Sciatic nerve (tissue), 2 donors: ENCODE data around the gene USP40. TPM values are rescaled to one million over a fixed set of nuclear protein-coding genes. Genes with fewer than 3 reads are reported as not detected.

Experiments used
- ATAC-seq: fragments of 200-7000 bp; cut with Tn5 transposase; one replicate; pipeline ENCODE4 v1.9.1; 2020; ENCODE audit warnings: mild to moderate bottlenecking, moderate library complexity
- DNase-seq: peaks from one replicate; pipeline ENCODE4 v3.0.0-alpha.2; 2020; ENCODE audit warnings: low spot score
- intact Hi-C: fragments of 100-400 bp; cut with DNase I; formaldehyde crosslinking; loops from one replicate; pipeline ENCODE4 v1.14.2; 2022
- total RNA-seq: library from RNA; stranded (reverse); fragmentation: NEBNext Ultra II Directional; extraction: Animal tissue kit (Norgen Biotek cat#: 25700); gene quantifications from one replicate; pipeline ENCODE4 v1.2.1, GENCODE V29; 2021
- donor health status: DM: no; HTN: no; CAD: no.
- donor health status: DM: no; HTN: no; CAD: no.

Gene USP40
- total RNA-seq, 1 donor from 2014 or later, result 61.0 TPM

- DNase-seq (peak; percentile 55), ATAC-seq (peak; percentile 9)
- intact Hi-C loops, result no loop called here
Measured at GRCh38 chr2:233480490-233481202, 85.9 kb downstream of the USP40 start.

DNA sequence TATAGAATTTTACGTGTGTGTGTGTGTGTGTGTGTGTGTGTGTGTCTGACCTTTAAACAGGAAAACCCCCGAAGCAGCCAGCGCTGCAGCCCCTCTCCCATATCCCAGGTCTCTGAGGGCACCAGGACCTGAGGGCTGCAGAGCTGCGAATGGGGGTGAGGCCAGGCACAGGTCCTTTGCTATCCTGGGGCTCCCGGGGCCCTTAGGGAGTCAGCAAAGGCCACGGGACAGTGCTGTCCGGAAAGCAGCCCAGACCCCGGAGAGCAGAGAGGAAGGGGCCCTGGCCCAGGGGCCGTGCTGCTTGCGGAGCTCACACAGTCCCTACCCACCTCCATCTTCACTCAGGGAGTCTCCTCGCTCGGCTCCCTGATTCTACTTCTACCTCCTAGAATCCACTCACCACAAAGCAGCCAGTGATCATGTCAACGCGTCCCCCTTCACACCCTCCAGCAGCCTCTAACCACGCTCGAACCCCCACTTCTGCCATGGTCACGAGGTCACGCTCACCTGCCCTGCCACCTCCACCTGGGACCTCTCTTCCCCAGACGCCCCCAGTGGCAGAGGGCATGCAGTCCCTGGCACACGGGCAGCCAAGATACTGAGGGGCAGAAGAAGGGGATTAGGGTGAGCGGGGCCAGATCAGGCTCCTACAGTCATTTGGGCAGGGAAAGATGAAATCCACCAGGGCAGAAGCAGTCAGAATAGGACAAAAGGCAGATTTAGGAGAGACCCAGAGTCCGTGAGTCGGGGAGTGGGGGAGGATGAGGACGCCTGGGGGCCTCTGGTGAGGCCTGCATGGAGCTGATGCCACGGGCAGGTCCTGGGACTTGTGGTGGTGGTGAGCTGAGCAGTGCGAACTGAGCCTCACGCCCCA, 86.7 kb downstream of the USP40 start:
- DNase-seq (peak; percentile 52), ATAC-seq (peak; percentile 6)
- intact Hi-C loops, result no loop called here

- DNase-seq (peak; percentile 42), ATAC-seq (no peak)
- intact Hi-C loops, result no loop called here
Measured at GRCh38 chr2:233477548-233478433, 88.8 kb downstream of the USP40 start.

- ATAC-seq (no peak), DNase-seq (no peak)
- intact Hi-C loops, result no loop called here
Measured at GRCh38 chr2:233476651-233477547, 89.7 kb downstream of the USP40 start.

DNA sequence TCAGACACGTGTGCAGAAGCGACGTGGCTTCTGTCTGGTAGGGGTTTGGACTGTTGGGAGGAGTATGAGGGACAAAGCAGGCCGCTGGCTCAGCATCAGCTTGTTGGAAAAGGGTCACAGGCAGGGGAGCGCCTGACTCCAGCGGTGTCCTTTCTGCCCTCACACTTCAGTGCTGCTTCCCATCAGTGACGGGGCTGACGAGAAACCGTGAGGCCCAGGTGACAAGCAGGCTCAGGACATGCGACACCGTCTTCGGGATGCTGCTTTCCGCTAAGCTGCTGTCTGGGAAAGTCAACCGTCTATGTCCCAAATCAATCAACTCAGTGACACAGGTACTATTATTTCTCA, 90.5 kb downstream of the USP40 start:
- intact Hi-C loops, result no loop called here
- ATAC-seq, result no peak
- DNase-seq, result no peak

GRCh38 chr2:233474308-233475160, 92.0 kb downstream of the USP40 start:
- intact Hi-C loops, result no loop called here
- ATAC-seq (no peak), DNase-seq (no peak)

GRCh38 chr2:233473878-233474277, 92.7 kb downstream of the USP40 start:
- intact Hi-C loops, result no loop called here

GRCh38 chr2:233473386-233473791, 93.2 kb downstream of the USP40 start:
- ATAC-seq, result no peak
- intact Hi-C loops, result no loop called here
- DNase-seq, result peak; percentile 47

More at GRCh38 chr2:233473878-233474277, 92.7 kb downstream of the USP40 start:
- ATAC-seq (no peak), DNase-seq (peak; percentile 53)

GRCh38 chr2:233471291-233472035, 95.1 kb downstream of the USP40 start:
- intact Hi-C loops, result no loop called here
- DNase-seq (peak; percentile 45), ATAC-seq (no peak)

- ATAC-seq (no peak), DNase-seq (peak; percentile 58)
- intact Hi-C loops, result no loop called here
Measured at GRCh38 chr2:233470839-233471238, 95.7 kb downstream of the USP40 start.

DNA sequence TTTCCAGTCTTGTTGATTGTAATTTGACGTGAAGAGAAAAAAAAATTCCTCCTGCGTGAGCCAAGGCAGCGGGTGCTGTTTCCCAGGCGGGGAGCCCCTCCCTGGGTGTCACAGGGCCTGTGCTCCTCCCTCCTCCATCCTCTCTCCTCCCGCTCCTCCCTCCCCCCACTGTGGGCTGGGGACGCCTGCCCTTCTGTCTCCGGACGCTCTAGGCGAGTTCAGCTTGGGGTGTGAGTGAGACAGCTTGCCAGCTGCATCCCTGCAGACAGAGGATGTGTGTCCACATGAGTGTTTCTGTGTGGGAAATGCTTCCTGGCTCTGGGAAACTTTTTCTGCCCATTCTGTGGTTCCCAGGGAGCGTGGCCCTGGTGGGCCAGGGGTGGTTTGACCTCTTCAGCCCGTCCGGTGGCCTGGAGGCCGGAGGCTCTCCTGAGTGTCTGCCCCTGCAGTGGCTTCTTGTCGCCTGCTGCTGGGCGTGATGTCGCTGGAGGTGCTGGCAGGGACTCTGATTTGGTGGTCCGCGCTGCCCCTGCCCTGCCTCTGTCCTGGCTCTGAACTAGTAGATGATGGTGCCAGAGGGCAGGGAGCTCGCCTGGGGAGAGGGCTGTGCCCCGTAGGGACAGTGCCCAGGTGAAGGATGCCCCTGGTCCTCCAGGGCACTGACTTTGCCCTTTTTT, 96.4 kb downstream of the USP40 start:
- DNase-seq, result peak; percentile 82
- intact Hi-C loops, result no loop called here
- peak; percentile 93 for ATAC-seq

DNA sequence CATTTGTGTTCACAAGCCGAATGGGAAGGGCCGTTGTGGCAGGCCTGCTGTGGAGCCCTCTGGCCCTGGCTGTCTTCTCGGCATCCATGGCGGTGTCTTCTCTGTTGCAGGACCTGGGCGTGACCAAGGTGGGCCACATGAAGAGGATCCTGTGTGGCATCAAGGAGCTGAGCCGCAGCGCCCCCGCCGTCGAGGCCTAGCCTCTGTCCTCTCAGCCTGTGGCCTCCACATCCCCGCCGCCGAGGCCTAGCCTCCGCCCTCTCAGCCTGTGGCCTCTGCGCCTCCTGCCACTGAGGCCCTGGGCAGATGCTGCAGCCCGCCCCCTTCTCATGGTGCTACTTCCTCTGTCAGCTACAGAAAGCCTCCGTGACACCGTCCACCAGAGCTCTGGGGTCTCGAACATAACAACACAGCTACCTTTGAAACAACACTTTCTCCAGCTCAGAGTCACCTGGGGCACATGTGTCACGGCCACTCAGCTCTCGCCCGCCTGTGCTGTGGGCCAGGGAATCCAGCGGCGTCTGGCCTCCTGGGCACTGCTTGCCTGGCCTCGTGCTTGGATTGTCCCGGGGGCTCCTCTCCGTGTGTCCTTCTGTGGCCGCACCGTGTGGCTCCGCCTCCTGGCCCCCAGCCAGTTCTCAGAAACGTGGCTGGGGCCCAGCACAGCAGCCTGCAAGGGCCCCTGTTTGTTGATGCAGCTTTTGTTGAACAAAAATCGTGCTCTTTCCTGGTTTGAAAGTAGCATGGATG, 97.1 kb downstream of the USP40 start:
- DNase-seq (peak; percentile 72), ATAC-seq (peak; percentile 81)
- intact Hi-C loops, result no loop called here

DNA sequence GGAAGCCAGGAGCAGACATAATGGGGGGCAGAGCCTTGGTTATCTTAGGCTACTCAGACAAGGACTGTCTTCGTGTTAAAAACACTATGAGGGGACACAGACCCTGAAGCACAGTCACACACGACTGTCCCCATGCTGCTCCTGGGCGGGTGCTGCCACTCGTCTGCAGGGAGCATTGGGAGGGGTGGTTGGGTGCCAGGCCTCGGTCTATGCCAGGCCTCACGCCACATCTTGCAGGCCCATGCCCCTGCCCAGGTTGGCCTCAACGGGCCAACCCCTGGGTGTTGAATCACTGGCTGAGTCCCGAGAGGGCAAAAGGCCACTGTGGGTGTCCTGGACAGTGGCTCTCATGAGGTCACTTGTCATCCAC, 97.9 kb downstream of the USP40 start:
- intact Hi-C loops, result no loop called here
- DNase-seq (peak; percentile 55), ATAC-seq (no peak)

DNA sequence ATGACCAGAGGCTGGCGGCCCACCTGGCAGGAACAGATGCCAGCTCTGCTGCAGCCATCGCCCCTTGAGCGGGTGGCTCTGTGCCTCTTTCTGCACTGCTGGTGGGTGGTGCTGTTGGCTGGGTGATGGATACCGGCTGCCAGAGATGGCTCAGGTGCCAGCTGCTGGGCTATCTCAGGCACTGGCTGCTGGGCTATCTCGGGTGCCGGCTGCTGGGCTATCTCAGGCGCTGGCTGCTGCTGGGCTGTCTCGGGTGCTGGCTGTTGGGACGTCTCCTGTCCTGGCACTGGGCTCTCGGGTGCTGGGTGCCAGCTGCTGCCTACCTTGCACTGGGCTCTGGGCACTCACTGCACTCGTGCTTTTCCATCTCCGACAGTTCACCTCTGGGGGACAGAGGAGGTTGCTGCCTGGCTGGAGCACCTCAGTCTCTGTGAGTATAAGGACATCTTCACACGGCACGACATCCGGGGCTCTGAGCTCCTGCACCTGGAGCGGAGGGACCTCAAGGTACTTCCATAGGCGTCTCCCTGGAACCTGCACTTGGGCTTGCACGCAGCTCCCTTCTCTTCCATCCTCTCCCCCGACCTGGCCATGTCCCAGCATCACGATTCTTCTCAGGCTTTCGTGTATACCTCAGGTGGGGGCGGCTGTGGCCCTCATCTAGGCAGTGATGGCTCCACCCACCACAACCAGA, 98.4 kb downstream of the USP40 start:
- ATAC-seq, result no peak
- intact Hi-C loops, result no loop called here
- DNase-seq, result peak; percentile 42

GRCh38 chr2:233466991-233467603, 99.5 kb downstream of the USP40 start:
- intact Hi-C loops, result no loop called here
- ATAC-seq (no peak), DNase-seq (peak; percentile 33)
